GM12874 (cell line): Measurements from ENCODE around the gene NFATC4.

ENCODE experiments used
- CTCF ChIP-seq: IDR thresholded peaks from 2 replicates; pipeline ENCODE4 v1.5.1; 2011; ENCODE audit warnings: low read depth, mild to moderate bottlenecking, control low read depth, low read length, moderate library complexity; ENCODE audit not compliant: insufficient read depth

The NFATC4 gene

DNA sequence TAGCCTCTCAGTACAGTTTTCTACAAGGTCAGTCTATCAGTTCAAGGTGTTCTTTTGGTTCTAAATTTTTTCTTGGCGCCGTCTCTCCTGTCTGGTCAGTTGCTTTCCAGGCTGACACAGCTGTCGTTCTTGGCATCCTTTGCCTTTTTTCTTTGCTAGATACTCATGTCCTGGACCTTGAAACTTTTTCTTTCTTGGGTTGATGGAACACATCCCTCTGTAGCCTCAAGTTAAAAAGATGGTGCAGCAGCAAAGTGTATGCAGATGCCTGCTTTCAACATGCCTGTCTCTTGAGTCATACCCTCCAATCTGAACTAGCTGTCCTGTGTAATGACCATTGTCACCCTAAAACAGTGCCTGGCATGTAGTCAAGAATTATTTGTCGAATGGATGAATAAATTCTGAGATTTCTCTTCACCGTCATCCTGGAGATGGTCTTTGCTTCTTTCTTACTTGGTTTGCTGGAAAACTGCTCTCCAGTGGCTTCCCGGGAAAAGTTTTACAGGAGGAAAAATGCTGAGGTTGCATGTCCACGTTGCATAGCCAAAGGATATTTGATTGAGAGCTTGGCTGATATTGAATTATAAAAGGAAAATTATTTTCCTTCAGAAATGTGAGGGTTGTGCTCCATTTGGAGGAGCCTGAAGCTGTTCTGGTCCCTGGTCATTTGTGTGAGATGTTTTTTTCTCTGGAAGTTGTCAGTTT, 35.5 kb downstream of the NFATC4 start:
- TF ChIP-seq CTCF: no peak

DNA sequence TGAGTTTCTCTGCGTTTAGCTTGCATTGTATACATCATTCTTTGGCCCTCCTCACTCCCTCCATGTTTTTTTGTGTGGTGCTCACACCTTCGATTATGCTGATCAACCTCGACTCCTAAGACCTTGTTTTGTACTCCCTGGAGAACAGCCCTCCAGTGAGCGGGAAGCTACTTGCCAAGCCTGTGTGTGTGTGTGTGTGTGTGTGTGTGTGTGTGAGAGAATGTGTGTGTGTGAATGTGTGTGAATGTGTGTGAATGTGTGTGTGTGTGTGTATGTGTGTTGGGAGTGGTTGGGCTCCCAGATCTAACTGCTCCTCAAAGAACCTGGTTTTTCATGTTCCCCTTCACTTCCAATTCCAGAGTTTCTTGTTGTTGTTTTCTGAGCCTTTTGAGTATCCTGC, 36.8 kb downstream of the NFATC4 start:
- TF ChIP-seq CTCF: no peak

DNA sequence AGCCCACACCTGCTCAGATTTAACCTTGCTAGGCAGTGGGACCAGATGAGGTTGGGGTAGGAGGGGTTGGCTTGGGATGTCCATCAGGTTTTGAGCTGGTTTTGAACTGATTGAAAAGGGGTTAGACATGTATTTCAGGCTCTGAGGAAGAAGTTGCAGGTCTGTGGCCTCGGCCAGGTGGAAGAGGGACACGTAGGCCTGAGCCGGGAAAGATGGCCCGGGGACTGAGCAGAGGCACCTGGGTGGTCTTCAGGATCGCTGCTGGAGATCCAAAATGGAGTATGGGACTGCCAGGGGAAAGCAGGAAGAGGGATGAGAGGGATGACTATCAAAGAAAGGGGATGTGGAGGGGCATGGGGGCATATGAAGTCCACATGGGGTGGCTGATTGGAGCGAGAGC, 38.4 kb downstream of the NFATC4 start:
- TF ChIP-seq CTCF: no peak

DNA sequence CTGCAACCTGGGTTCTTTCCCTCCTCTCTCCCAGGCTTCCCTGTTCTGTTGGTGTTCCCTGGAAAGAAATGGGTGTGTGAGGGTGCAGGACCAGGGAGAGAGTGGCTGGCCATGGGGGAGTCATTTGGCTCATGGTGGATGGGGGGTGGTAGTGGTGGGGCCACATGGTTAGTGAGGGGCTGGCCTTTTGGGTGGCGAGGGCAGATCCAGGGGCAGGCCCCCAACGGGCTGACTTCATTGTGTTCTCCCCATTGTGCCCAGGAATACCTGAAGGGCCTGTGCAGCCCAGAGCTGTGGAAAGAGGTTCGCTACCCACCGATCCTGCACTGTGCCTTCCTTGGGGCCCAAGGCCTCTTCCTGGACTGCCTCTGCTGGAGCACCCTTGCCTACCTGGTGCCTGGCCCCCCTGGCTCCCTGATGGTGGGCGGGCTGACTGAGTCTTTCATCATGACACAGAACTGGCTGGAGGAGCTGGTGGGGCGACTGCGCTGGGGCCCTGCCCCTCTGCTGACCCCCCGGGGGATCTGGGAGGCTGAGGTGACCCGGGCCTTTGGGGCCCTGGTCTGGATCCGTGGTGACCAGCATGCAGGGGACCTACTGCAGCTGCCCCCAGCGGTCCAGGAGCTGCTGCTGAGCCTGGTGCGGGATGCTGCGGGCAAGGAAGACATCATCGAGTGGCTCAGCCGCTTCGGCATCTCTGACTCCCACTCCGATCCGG, 39.8 kb downstream of the NFATC4 start:
- no peak for TF ChIP-seq CTCF

GRCh38 chr14:24408764-24409163, 40.8 kb downstream of the NFATC4 start:
- TF ChIP-seq CTCF: no peak

GRCh38 chr14:24409192-24409591, 41.2 kb downstream of the NFATC4 start:
- no peak for TF ChIP-seq CTCF

- no peak for TF ChIP-seq CTCF
Measured at GRCh38 chr14:24409956-24410355, 42.0 kb downstream of the NFATC4 start.
